Astrocyte (in vitro differentiated cells and primary cell): ENCODE results near the gene CCRL2. TPM values are rescaled to one million over a fixed set of nuclear protein-coding genes. Genes with fewer than 3 reads are reported as not detected.
A peak's percentile ranks its signal among the peaks of the same experiment; 100 is the strongest.

Source experiments
- DNase-seq: peaks from one replicate; pipeline ENCODE4 v3.0.0-alpha.2; 2010; ENCODE audit warnings: low read depth
- FAIRE-seq: peaks from 2 replicates; lab custom pipeline; 2011; peaks lifted over from hg19 to GRCh38; lab: Jason Lieb, UNC
- H2AFZ ChIP-seq: 2 replicates; pipeline ENCODE4 v1.6.0; 2012; ENCODE audit warnings: low read depth, low read length, inconsistent platforms
- H3K27ac ChIP-seq: 2 replicates; pipeline ENCODE4 v1.5.1; 2011; ENCODE audit warnings: low read depth, low read length, inconsistent platforms
- H3K27me3 ChIP-seq: 2 replicates; pipeline ENCODE4 v1.6.0; 2011; ENCODE audit warnings: low read length, inconsistent platforms; ENCODE audit not compliant: insufficient read depth
- H3K36me3 ChIP-seq: 2 replicates; pipeline ENCODE4 v1.5.1; 2011; ENCODE audit warnings: low read length, inconsistent platforms; ENCODE audit not compliant: insufficient read depth
- H3K4me1 ChIP-seq: 2 replicates; pipeline ENCODE4 v1.5.1; 2011; ENCODE audit warnings: low read length, inconsistent platforms; ENCODE audit not compliant: insufficient read depth
- H3K4me2 ChIP-seq: 2 replicates; pipeline ENCODE4 v1.6.0; 2012; ENCODE audit warnings: low read length, inconsistent platforms
- H3K4me3 ChIP-seq: 2 replicates; pipeline ENCODE4 v1.5.1; 2011; ENCODE audit warnings: low read depth, mild to moderate bottlenecking, low read length, inconsistent platforms; ENCODE audit not compliant: insufficient read depth
- H3K79me2 ChIP-seq: 2 replicates; pipeline ENCODE4 v1.6.0; 2012; ENCODE audit warnings: mild to moderate bottlenecking, low read length, inconsistent platforms; ENCODE audit not compliant: insufficient read depth
- H3K9ac ChIP-seq: 2 replicates; pipeline ENCODE4 v1.6.0; 2012; ENCODE audit warnings: mild to moderate bottlenecking, low read length, inconsistent platforms
- H3K9me3 ChIP-seq: 2 replicates; pipeline ENCODE4 v1.5.1; 2012; ENCODE audit warnings: low read depth, mild to moderate bottlenecking, low read length, inconsistent platforms; ENCODE audit not compliant: insufficient read depth
- H4K20me1 ChIP-seq: 2 replicates; pipeline ENCODE4 v1.6.0; 2012; ENCODE audit warnings: low read length, inconsistent platforms; ENCODE audit not compliant: insufficient read depth
- H3K27ac Mint-ChIP-seq: one replicate; pipeline ENCODE4 v1.8.0; 2021; ENCODE audit warnings: mild to moderate bottlenecking, mixed read lengths; ENCODE audit not compliant: unreplicated experiment
- H3K27me3 Mint-ChIP-seq: one replicate; pipeline ENCODE4 v1.8.0; 2021; ENCODE audit warnings: low read depth, mixed read lengths; ENCODE audit not compliant: unreplicated experiment
- H3K36me3 Mint-ChIP-seq: one replicate; pipeline ENCODE4 v1.8.0; 2021; ENCODE audit warnings: low read depth, mixed read lengths; ENCODE audit not compliant: unreplicated experiment
- H3K4me1 Mint-ChIP-seq: one replicate; pipeline ENCODE4 v1.8.0; 2021; ENCODE audit warnings: low read depth, mixed read lengths; ENCODE audit not compliant: unreplicated experiment
- H3K4me3 Mint-ChIP-seq: one replicate; pipeline ENCODE4 v1.8.0; 2021; ENCODE audit warnings: mild to moderate bottlenecking, moderate library complexity, mixed read lengths; ENCODE audit not compliant: unreplicated experiment
- H3K9me3 Mint-ChIP-seq: one replicate; pipeline ENCODE4 v1.8.0; 2021; ENCODE audit warnings: mild to moderate bottlenecking, mixed read lengths; ENCODE audit not compliant: unreplicated experiment
- EZH2 ChIP-seq: IDR thresholded peaks from 2 replicates; pipeline ENCODE4 v1.6.1; 2012; ENCODE audit warnings: mild to moderate bottlenecking, low read length, inconsistent platforms; ENCODE audit not compliant: insufficient read depth
- total RNA-seq: library from RNA; stranded (reverse); gene quantifications from 2 replicates; pipeline ENCODE4 v1.2.1, GENCODE V29; 2021
- TF ChIP-seq, protein P1 (sequence below): IDR thresholded peaks from 2 replicates; pipeline ENCODE4 v1.5.1; 2011; ENCODE audit warnings: low read depth, mild to moderate bottlenecking, inconsistent platforms, low read length, moderate library complexity; ENCODE audit not compliant: insufficient read depth

The CCRL2 gene
- total RNA-seq, 1 donor from 2014 or later = not detected

DNA sequence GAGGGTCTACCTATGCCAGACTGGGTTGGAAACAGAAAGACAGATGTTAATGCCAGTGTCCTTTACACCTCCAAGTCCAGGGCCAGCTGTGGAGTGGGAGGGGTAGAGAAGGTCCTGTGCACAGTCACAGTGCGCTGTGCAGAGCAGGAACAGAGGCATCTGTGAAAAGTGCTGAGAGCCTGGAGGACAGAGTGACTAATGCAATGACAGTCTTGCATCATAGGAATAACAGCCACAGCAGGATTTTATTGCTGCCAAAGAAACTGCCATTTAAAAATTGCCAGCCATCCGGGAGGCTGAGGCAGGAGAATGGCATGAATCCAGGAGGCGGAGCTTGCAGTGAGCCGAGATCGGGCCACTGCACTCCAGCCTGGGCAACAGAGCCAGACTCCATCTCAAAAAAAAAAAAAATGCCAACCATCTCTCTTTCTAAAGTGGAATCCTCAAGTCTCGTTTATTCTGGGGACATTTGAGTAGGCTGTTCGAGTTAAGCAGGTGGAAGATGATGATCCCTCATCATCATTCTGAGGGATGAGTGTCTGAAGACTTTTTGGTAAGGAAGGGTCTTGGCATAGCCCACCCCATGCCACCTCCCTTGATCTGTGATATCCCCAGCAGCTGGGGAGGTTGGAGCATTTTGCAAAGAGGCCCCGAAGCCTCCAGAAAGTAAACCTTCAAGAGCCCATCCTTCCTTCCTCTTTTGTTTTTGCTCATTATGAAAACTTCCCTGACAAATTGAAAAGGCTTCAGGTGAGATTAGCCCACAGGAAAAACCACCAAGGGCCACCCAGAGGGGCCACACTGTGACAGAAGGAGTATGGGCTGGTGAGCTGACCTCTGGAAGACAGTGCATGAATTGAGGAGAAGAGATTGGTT is 45.4 kb upstream of the CCRL2 start:
- Mint-ChIP-seq H3K4me3 (peak overlapping the region; percentile 47), H3K4me1 (peaks cover 19% of the 10 kb centered on the region), H3K36me3 (no peaks in the 10 kb centered on the region), H3K27me3 (peaks cover 16% of the 10 kb centered on the region), H3K27ac (peak overlapping the region; percentile 43), H3K9me3 (no peaks in the 10 kb centered on the region)
- Histone ChIP-seq H3K9me3 (no peaks in the 10 kb centered on the region), H3K36me3 (no peaks in the 10 kb centered on the region), H3K27me3 (peaks cover 24% of the 10 kb centered on the region), H2AFZ (no peak overlapping the region), H3K4me2 (no peak overlapping the region), H3K4me1 (peaks cover 2% of the 10 kb centered on the region), H3K4me3 (no peak overlapping the region), H3K9ac (no peak overlapping the region), H4K20me1 (no peaks in the 10 kb centered on the region), H3K79me2 (no peaks in the 10 kb centered on the region), H3K27ac (no peak overlapping the region)
- no peak for FAIRE-seq
- no peak for TF ChIP-seq EZH2
- TF ChIP-seq, protein P1, sequence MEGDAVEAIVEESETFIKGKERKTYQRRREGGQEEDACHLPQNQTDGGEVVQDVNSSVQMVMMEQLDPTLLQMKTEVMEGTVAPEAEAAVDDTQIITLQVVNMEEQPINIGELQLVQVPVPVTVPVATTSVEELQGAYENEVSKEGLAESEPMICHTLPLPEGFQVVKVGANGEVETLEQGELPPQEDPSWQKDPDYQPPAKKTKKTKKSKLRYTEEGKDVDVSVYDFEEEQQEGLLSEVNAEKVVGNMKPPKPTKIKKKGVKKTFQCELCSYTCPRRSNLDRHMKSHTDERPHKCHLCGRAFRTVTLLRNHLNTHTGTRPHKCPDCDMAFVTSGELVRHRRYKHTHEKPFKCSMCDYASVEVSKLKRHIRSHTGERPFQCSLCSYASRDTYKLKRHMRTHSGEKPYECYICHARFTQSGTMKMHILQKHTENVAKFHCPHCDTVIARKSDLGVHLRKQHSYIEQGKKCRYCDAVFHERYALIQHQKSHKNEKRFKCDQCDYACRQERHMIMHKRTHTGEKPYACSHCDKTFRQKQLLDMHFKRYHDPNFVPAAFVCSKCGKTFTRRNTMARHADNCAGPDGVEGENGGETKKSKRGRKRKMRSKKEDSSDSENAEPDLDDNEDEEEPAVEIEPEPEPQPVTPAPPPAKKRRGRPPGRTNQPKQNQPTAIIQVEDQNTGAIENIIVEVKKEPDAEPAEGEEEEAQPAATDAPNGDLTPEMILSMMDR = no peak
- DNase-seq = no peak

DNA sequence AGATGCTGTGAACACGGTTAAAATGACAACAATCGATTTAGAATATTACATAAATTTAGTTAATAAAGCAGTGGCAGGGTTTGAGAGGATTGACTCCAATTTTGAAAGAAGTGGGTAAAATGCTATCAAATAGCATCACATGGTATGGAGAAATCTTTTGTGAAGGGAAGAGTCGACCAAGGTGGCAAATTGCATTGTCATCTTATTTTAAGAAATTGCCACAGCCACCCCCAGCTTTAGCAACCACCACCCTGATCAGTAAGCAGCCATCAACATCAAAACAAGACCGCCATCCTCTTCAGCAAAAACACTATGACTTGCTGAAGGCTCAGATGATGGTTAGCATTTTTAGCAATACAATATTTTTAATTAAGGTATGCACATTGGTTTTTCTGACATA is 42.0 kb upstream of the CCRL2 start:
- no peak overlapping the region for H3K4me3 ChIP-seq
- no peaks in the 10 kb centered on the region for H3K9me3 Mint-ChIP-seq
- TF ChIP-seq, protein P1 = no peak
- TF ChIP-seq EZH2 = no peak

More for the DNA sequence above, 42.0 kb upstream of the CCRL2 start:
- Histone ChIP-seq H2AFZ (no peak overlapping the region), H3K79me2 (no peaks in the 10 kb centered on the region), H3K27ac (no peak overlapping the region), H3K36me3 (no peaks in the 10 kb centered on the region), H3K27me3 (peaks cover 33% of the 10 kb centered on the region), H3K9me3 (no peaks in the 10 kb centered on the region), H3K4me2 (no peak overlapping the region), H3K4me1 (no peaks in the 10 kb centered on the region), H3K9ac (no peak overlapping the region), H4K20me1 (no peaks in the 10 kb centered on the region)
- Mint-ChIP-seq H3K27me3 (peaks cover 23% of the 10 kb centered on the region), H3K4me3 (no peak overlapping the region), H3K36me3 (no peaks in the 10 kb centered on the region), H3K27ac (no peak overlapping the region), H3K4me1 (peaks cover 15% of the 10 kb centered on the region)
- no peak for DNase-seq
- no peak for FAIRE-seq
